ENCODE measurements around the gene TTLL5.

The TTLL5 gene

DNA sequence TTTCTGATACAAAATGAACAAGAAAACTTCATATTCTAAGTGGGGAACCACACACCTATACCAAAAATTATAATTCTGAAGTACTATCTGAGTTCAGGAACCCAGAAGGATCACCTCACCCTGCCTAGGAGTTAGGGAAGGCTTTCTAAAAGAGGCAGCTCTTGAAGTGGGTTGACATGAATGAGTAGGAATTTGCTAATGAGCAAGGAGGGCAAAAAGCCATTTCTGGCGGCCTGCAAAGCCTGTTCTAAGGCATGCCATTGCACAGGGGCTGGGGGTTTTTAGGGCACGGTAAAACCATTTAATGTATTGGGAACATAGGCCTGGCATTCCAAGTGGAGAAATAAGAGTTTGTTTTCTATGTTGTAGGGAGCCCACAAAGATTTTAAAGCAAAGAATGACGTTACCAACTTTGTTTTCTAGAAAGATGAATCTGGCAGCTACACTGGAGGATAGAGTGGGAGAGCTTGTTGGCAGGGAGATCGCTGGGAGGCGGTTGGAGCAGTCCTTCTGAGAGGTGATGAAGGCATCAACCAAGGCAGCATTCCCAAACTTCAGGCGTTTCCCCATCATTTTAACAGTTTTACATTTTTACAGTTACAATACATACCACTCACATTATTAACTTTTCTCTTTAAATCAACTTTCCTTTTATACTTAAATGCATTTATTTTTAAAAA lies 338.6 kb downstream of the TTLL5 start:
- no peak for DNase-seq

DNA sequence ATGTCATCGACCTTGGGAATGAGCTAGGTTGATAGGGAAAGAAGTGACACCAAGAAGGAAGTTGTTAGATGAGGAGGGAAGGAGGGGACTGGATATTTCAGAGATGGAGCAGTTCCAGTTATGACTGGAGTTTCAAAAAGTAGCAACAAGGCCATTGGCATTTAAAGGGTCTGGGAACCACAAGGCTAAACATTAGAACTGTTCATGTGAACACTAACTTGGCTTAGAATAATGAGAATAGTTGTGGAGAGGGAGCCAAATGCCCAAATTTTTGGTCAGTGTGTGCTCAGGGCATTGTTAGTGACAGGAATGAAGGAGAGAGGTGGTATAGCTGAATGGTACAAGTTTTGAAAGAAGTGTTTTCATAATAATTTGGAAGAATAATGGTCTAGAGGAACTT lies 341.3 kb downstream of the TTLL5 start:
- no peak for DNase-seq

Data from activated naive CD4-positive, alpha-beta T cell treated with anti-CD3 and anti-CD28 coated beads, Interleukin-2, amount 50 U/mL, for 16 hours (primary cell).